Lower lobe of right lung (tissue), 2 donors: ENCODE results near the gene SIRT5. TPM values are rescaled to one million over a fixed set of nuclear protein-coding genes. Genes with fewer than 3 reads are reported as not detected.

Source experiments
- ATAC-seq, 2 donors: fragments of 200-7000 bp; cut with Tn5 transposase; one replicate each; pipeline ENCODE4 v1.9.1; 2020 to 2022; ENCODE audit warnings: mild to moderate bottlenecking in 2 of 2, moderate library complexity in 2 of 2
- DNase-seq: peaks from one replicate; pipeline ENCODE4 v3.0.0-alpha.2; 2020
- H3K27ac ChIP-seq: fragments of 200-600 bp; one replicate; pipeline ENCODE4 v1.8.0; 2022
- H3K27me3 ChIP-seq: fragments of 200-600 bp; one replicate; pipeline ENCODE4 v1.8.0; 2022; ENCODE audit warnings: low read depth
- H3K36me3 ChIP-seq: fragments of 200-600 bp; one replicate; pipeline ENCODE4 v1.8.0; 2022; ENCODE audit warnings: mild to moderate bottlenecking
- H3K4me1 ChIP-seq: fragments of 200-600 bp; one replicate; pipeline ENCODE4 v1.8.0; 2022
- H3K4me3 ChIP-seq: fragments of 200-600 bp; one replicate; pipeline ENCODE4 v1.8.0; 2022; ENCODE audit warnings: mild to moderate bottlenecking
- H3K9me3 ChIP-seq: fragments of 200-600 bp; one replicate; pipeline ENCODE4 v1.8.0; 2022
- CTCF ChIP-seq: fragments of 200-600 bp; IDR thresholded peaks from one replicate; pipeline ENCODE4 v1.8.0; 2022; ENCODE audit warnings: antibody characterized with exemption, mild to moderate bottlenecking
- intact Hi-C: fragments of 100-400 bp; cut with DNase I; formaldehyde crosslinking; loops from one replicate; pipeline ENCODE4 v1.11.0; 2022
- total RNA-seq: library from RNA; stranded (reverse); fragmentation: NEBNext Ultra II Directional; extraction: Animal tissue kit (Norgen Biotek cat#: 25700); gene quantifications from one replicate; pipeline ENCODE4 v1.2.1, GENCODE V29; 2021
- donor health status: DM: no; HTN: yes; CAD: no; lungs with severe emphysema.

The SIRT5 gene
- total RNA-seq, 1 donor from 2014 or later, result 15.3 TPM

GRCh38 chr6:13528232-13528631, 46.2 kb upstream of the SIRT5 start:
- Histone ChIP-seq H3K27ac (no peak overlapping the region), H3K4me3 (no peak overlapping the region), H3K9me3 (no peaks in the 10 kb centered on the region), H3K27me3 (no peaks in the 10 kb centered on the region), H3K36me3 (no peaks in the 10 kb centered on the region), H3K4me1 (peaks cover 23% of the 10 kb centered on the region)
- no peak for TF ChIP-seq CTCF
- DNase-seq (no peak), ATAC-seq (no peak)
- intact Hi-C loops, result no loop called here

- DNase-seq (no peak), ATAC-seq (no peak)
- intact Hi-C loops, result no loop called here
These were observed 45.5 kb upstream of the SIRT5 start for GRCh38 chr6:13528777-13529343.

GRCh38 chr6:13531956-13532355, 42.4 kb upstream of the SIRT5 start:
- DNase-seq (no peak), ATAC-seq (no peak)
- Histone ChIP-seq H3K27me3 (no peaks in the 10 kb centered on the region), H3K9me3 (no peaks in the 10 kb centered on the region), H3K4me1 (peaks cover 10% of the 10 kb centered on the region), H3K27ac (no peak overlapping the region), H3K36me3 (no peaks in the 10 kb centered on the region), H3K4me3 (no peak overlapping the region)
- intact Hi-C loops, result no loop called here
- TF ChIP-seq CTCF, result no peak

More at GRCh38 chr6:13528777-13529343, 45.5 kb upstream of the SIRT5 start:
- Histone ChIP-seq H3K4me3 (no peak overlapping the region), H3K27ac (no peak overlapping the region), H3K4me1 (peaks cover 23% of the 10 kb centered on the region), H3K27me3 (no peaks in the 10 kb centered on the region), H3K36me3 (no peaks in the 10 kb centered on the region), H3K9me3 (no peaks in the 10 kb centered on the region)
- no peak for TF ChIP-seq CTCF

GRCh38 chr6:13534536-13534935, 39.9 kb upstream of the SIRT5 start:
- ATAC-seq (peak in 1 of 2 donors; percentile 17), DNase-seq (no peak)
- Histone ChIP-seq H3K27me3 (no peaks in the 10 kb centered on the region), H3K4me3 (no peak overlapping the region), H3K4me1 (no peaks in the 10 kb centered on the region), H3K27ac (no peak overlapping the region), H3K36me3 (no peaks in the 10 kb centered on the region), H3K9me3 (no peaks in the 10 kb centered on the region)
- intact Hi-C loops, result no loop called here
- TF ChIP-seq CTCF, result no peak

- no peak for TF ChIP-seq CTCF
- ATAC-seq, result no peak
- DNase-seq, result no peak
- H3K4me1 ChIP-seq, result no peaks in the 10 kb centered on the region
- H3K27me3 ChIP-seq, result no peaks in the 10 kb centered on the region
- no peak overlapping the region for H3K27ac ChIP-seq
- intact Hi-C loops, result no loop called here
- H3K9me3 ChIP-seq, result no peaks in the 10 kb centered on the region
- no peak overlapping the region for H3K4me3 ChIP-seq
- no peaks in the 10 kb centered on the region for H3K36me3 ChIP-seq
These were observed 39.1 kb upstream of the SIRT5 start for GRCh38 chr6:13535306-13535705.
